Measurements from ENCODE around the gene BSCL2.
"Not testable (repeated sequence)": the region's sequence is repeated elsewhere in the genome, so short reads cannot be mapped to it uniquely, and the experiment has no call there.

Gene BSCL2

GRCh38 chr11:62705413-62705812 lies 1.8 kb downstream of the BSCL2 start:
- H3K27me3 ChIP-seq (ENCODE audit: insufficient read depth, low read length, poor library complexity, severe bottlenecking): no peaks in the 10 kb centered on the region
- no peaks in the 10 kb centered on the region for H3K9me3 ChIP-seq (ENCODE audit: insufficient read depth, low read depth, low read length)
- H3K4me1 ChIP-seq (ENCODE audit: insufficient read depth, low read length, poor library complexity, severe bottlenecking): peaks cover 13% of the 10 kb centered on the region
- H2AFZ ChIP-seq (ENCODE audit: low read length): no peak overlapping the region
- TF ChIP-seq, protein P1, sequence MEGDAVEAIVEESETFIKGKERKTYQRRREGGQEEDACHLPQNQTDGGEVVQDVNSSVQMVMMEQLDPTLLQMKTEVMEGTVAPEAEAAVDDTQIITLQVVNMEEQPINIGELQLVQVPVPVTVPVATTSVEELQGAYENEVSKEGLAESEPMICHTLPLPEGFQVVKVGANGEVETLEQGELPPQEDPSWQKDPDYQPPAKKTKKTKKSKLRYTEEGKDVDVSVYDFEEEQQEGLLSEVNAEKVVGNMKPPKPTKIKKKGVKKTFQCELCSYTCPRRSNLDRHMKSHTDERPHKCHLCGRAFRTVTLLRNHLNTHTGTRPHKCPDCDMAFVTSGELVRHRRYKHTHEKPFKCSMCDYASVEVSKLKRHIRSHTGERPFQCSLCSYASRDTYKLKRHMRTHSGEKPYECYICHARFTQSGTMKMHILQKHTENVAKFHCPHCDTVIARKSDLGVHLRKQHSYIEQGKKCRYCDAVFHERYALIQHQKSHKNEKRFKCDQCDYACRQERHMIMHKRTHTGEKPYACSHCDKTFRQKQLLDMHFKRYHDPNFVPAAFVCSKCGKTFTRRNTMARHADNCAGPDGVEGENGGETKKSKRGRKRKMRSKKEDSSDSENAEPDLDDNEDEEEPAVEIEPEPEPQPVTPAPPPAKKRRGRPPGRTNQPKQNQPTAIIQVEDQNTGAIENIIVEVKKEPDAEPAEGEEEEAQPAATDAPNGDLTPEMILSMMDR (conservative IDR thresholded peaks at IDR 0.05; ENCODE audit: low read length): no peak
- H3K9ac ChIP-seq (ENCODE audit: low read depth, low read length, poor library complexity, severe bottlenecking): peak overlapping the region; percentile 72
- no peaks in the 10 kb centered on the region for H3K79me2 ChIP-seq (ENCODE audit: insufficient read depth, low read length)
- peaks cover 6% of the 10 kb centered on the region for H3F3A ChIP-seq (ENCODE audit: low read depth)
- peak overlapping the region; percentile 86 for H3K4me2 ChIP-seq (ENCODE audit: low read depth, low read length, poor library complexity, severe bottlenecking)
- peak overlapping the region; percentile 73 for H3K4me3 ChIP-seq (ENCODE audit: low read length, poor library complexity, severe bottlenecking)
- H3K9me2 ChIP-seq (replicated peaks; ENCODE audit: low read depth, low read length): no peaks in the 10 kb centered on the region
- peaks cover 31% of the 10 kb centered on the region for H3K36me3 ChIP-seq (ENCODE audit: insufficient read depth, low read length)
- peaks cover 5% of the 10 kb centered on the region for H4K20me1 ChIP-seq (ENCODE audit: insufficient read depth, low read length, poor library complexity, severe bottlenecking)

GRCh38 chr11:62703921-62704320 lies 3.3 kb downstream of the BSCL2 start:
- H3K79me2 ChIP-seq (ENCODE audit: insufficient read depth, low read length); H3K9me3 ChIP-seq (ENCODE audit: insufficient read depth, low read depth, low read length); H3K9me2 ChIP-seq (replicated peaks; ENCODE audit: low read depth, low read length); H3K4me2 ChIP-seq (ENCODE audit: low read depth, low read length, poor library complexity, severe bottlenecking); H3K4me3 ChIP-seq (ENCODE audit: low read length, poor library complexity, severe bottlenecking); H3K27me3 ChIP-seq (ENCODE audit: insufficient read depth, low read length, poor library complexity, severe bottlenecking); H2AFZ ChIP-seq (ENCODE audit: low read length); H3K9ac ChIP-seq (ENCODE audit: low read depth, low read length, poor library complexity, severe bottlenecking); H4K20me1 ChIP-seq (ENCODE audit: insufficient read depth, low read length, poor library complexity, severe bottlenecking); H3F3A ChIP-seq (ENCODE audit: low read depth): not testable (repeated sequence)
- peaks cover 19% of the 10 kb centered on the region; the same call in 1 of the 2 replicates for H3K36me3 ChIP-seq (ENCODE audit: insufficient read depth, low read length)
- H3K4me1 ChIP-seq (ENCODE audit: insufficient read depth, low read length, poor library complexity, severe bottlenecking): peaks cover 13% of the 10 kb centered on the region

DNA sequence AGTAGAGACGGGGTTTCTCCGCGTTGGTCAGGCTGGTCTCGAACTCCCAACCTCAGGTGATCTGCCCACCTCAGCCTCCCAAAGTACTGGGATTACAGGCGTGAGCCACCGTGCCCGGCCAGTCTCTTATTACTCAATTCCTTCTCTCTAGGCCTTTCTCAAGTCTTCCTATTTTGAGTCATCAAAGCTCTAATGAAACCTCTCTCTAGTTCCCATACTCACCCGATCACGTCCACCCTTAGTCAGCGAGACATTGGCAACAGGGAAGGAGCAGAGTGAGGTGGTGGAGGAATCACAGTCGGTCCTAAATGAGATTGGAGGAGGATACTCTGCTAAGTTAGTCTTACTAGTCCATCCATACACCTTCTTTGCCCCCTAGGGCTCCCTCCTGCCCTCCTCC lies 5.0 kb downstream of the BSCL2 start:
- no peak overlapping the region for H3K4me2 ChIP-seq (ENCODE audit: low read depth, low read length, poor library complexity, severe bottlenecking)
- H3K9me3 ChIP-seq (ENCODE audit: insufficient read depth, low read depth, low read length): no peaks in the 10 kb centered on the region
- no peaks in the 10 kb centered on the region for H3K79me2 ChIP-seq (ENCODE audit: insufficient read depth, low read length)
- H3K9ac ChIP-seq (ENCODE audit: low read depth, low read length, poor library complexity, severe bottlenecking): no peak overlapping the region
- H3K36me3 ChIP-seq (ENCODE audit: insufficient read depth, low read length): peaks cover 4% of the 10 kb centered on the region; the same call in 1 of the 2 replicates
- H3K27me3 ChIP-seq (ENCODE audit: insufficient read depth, low read length, poor library complexity, severe bottlenecking): no peaks in the 10 kb centered on the region
- no peak overlapping the region for H2AFZ ChIP-seq (ENCODE audit: low read length)
- H3F3A ChIP-seq (ENCODE audit: low read depth): peaks cover 6% of the 10 kb centered on the region
- H3K4me3 ChIP-seq (ENCODE audit: low read length, poor library complexity, severe bottlenecking): no peak overlapping the region
- peaks cover 5% of the 10 kb centered on the region for H4K20me1 ChIP-seq (ENCODE audit: insufficient read depth, low read length, poor library complexity, severe bottlenecking)
- no peak for TF ChIP-seq EZH2phosphoT487 (IDR thresholded peaks at IDR 0.05; ENCODE audit: borderline replicate concordance)
- H3K9me2 ChIP-seq (replicated peaks; ENCODE audit: low read depth, low read length): no peaks in the 10 kb centered on the region
- peaks cover 13% of the 10 kb centered on the region for H3K4me1 ChIP-seq (ENCODE audit: insufficient read depth, low read length, poor library complexity, severe bottlenecking)

DNA sequence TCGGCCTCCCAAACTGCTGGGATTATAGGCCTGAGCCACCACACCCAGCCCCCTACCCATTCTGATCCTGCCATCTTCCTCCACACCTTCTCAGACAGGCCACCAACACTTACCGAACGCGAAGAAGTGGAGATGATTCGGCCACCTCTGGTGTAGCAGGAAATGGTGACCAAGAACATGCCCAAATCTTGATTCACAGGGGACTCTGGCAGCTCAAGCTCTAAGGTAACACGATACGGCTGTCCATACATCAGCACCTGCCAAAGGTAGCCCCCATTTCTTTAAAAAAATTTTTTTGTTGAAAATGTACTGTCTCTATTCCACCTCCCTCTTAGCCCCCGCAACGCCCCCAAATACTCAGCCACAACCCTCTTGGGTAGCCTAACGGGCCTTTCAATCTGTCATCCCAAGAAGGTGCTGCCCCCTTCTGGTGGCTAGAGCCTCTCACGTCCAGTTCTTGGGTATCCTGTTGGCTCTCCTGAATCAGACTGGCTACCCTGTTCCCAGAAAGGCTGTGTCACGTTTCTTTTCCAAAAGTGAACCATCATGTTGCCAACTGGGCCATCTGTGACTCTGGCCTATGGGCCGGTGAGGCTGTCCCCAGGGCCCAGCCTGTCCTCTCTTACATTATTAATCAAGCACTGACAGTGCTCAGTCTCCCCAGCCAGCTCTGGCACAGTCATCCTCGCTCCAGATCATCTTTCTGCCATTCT lies 12.6 kb downstream of the BSCL2 start:
- no peak overlapping the region for H3K4me3 ChIP-seq (ENCODE audit: low read length, poor library complexity, severe bottlenecking)
- H3K9ac ChIP-seq (ENCODE audit: low read depth, low read length, poor library complexity, severe bottlenecking): no peak overlapping the region
- no peaks in the 10 kb centered on the region for H3F3A ChIP-seq (ENCODE audit: low read depth)
- TF ChIP-seq, protein P1 (conservative IDR thresholded peaks at IDR 0.05; ENCODE audit: low read length): peak; percentile 91
- no peak for TF ChIP-seq EZH2phosphoT487 (IDR thresholded peaks at IDR 0.05; ENCODE audit: borderline replicate concordance)
- H3K36me3 ChIP-seq (ENCODE audit: insufficient read depth, low read length): peaks cover 44% of the 10 kb centered on the region; the same call in 1 of the 2 replicates
- H3K79me2 ChIP-seq (ENCODE audit: insufficient read depth, low read length): no peaks in the 10 kb centered on the region
- no peaks in the 10 kb centered on the region for H3K9me3 ChIP-seq (ENCODE audit: insufficient read depth, low read depth, low read length)
- no peaks in the 10 kb centered on the region for H3K27me3 ChIP-seq (ENCODE audit: insufficient read depth, low read length, poor library complexity, severe bottlenecking)
- no peaks in the 10 kb centered on the region for H3K9me2 ChIP-seq (replicated peaks; ENCODE audit: low read depth, low read length)
- no peak overlapping the region for H2AFZ ChIP-seq (ENCODE audit: low read length)
- H3K4me1 ChIP-seq (ENCODE audit: insufficient read depth, low read length, poor library complexity, severe bottlenecking): no peaks in the 10 kb centered on the region
- no peak overlapping the region for H3K4me2 ChIP-seq (ENCODE audit: low read depth, low read length, poor library complexity, severe bottlenecking)
- no peaks in the 10 kb centered on the region for H4K20me1 ChIP-seq (ENCODE audit: insufficient read depth, low read length, poor library complexity, severe bottlenecking)

GRCh38 chr11:62693624-62694023 lies 13.6 kb downstream of the BSCL2 start:
- not testable (repeated sequence) for H3K9ac ChIP-seq (ENCODE audit: low read depth, low read length, poor library complexity, severe bottlenecking); H3K4me1 ChIP-seq (ENCODE audit: insufficient read depth, low read length, poor library complexity, severe bottlenecking); H3K79me2 ChIP-seq (ENCODE audit: insufficient read depth, low read length); H2AFZ ChIP-seq (ENCODE audit: low read length); H3K9me3 ChIP-seq (ENCODE audit: insufficient read depth, low read depth, low read length); H3K9me2 ChIP-seq (replicated peaks; ENCODE audit: low read depth, low read length); H3K27me3 ChIP-seq (ENCODE audit: insufficient read depth, low read length, poor library complexity, severe bottlenecking); H3K4me2 ChIP-seq (ENCODE audit: low read depth, low read length, poor library complexity, severe bottlenecking); H3F3A ChIP-seq (ENCODE audit: low read depth); H4K20me1 ChIP-seq (ENCODE audit: insufficient read depth, low read length, poor library complexity, severe bottlenecking); H3K4me3 ChIP-seq (ENCODE audit: low read length, poor library complexity, severe bottlenecking)
- peaks cover 44% of the 10 kb centered on the region; the same call in 1 of the 2 replicates for H3K36me3 ChIP-seq (ENCODE audit: insufficient read depth, low read length)
